HepG2 (cell line): ENCODE data around the gene CS. TPM values are rescaled to one million over a fixed set of nuclear protein-coding genes. Genes with fewer than 3 reads are reported as not detected.

Experiments
- ARID3A ChIP-seq: IDR thresholded peaks from 2 replicates; pipeline ENCODE4 v1.6.1; 2012; ENCODE audit warnings: low read depth, low read length, improper control_type of control experiment
- EP300 ChIP-seq, 3 experiments: sonication (generic) in 1 of 3; formaldehyde crosslinking in 1 of 3; IDR thresholded peaks; 2 replicates each; pipeline versions ENCODE4 v1.5.1 to v1.6.1; 2011 to 2020; ENCODE audit warnings: low read depth in 2 of 3, low read length in 2 of 3, borderline replicate concordance in 1 of 3, improper control_type of control experiment in 1 of 3, mild to moderate bottlenecking in 1 of 3, missing genetic modification reagents in 1 of 3, moderate library complexity in 1 of 3
- HHEX ChIP-seq: IDR thresholded peaks from 2 replicates; pipeline ENCODE4 v1.6.1; 2016; ENCODE audit warnings: control low read depth
- HNF4A ChIP-seq: sonication (generic); formaldehyde crosslinking; IDR thresholded peaks from 2 replicates; pipeline ENCODE4 v1.4.0; 2020; ENCODE audit warnings: missing genetic modification reagents
- KLF16 ChIP-seq, 2 experiments: sonication (generic) in 1 of 2; formaldehyde crosslinking in 1 of 2; IDR thresholded peaks; 2 replicates each; pipeline versions ENCODE4 v1.6.1 to v1.8.0; 2016 to 2023; ENCODE audit warnings: missing genetic modification reagents in 2 of 2, missing compliant biosample characterization in 1 of 2
- RBFOX2 ChIP-seq: fragments of 200-400 bp; formaldehyde crosslinking; IDR thresholded peaks from 2 replicates; pipeline ENCODE4 v1.6.1; 2017; ENCODE audit warnings: low read depth, mild to moderate bottlenecking, low read length
- SNAPC2 ChIP-seq: sonication (generic); formaldehyde crosslinking; IDR thresholded peaks from 2 replicates; pipeline ENCODE4 v1.8.1; 2022; ENCODE audit warnings: mild to moderate bottlenecking, missing genetic modification reagents
- TARDBP ChIP-seq: sonication (generic); formaldehyde crosslinking; IDR thresholded peaks from 2 replicates; pipeline ENCODE4 v1.8.0; 2022; ENCODE audit warnings: mild to moderate bottlenecking, missing genetic modification reagents
- ZBTB7A ChIP-seq: sonication (generic); formaldehyde crosslinking; IDR thresholded peaks from 2 replicates; pipeline ENCODE4 v1.8.0; 2022; ENCODE audit warnings: mild to moderate bottlenecking, missing genetic modification reagents
- ZFP1 ChIP-seq: IDR thresholded peaks from 2 replicates; pipeline ENCODE4 v1.6.1; 2016
- ZNF549 ChIP-seq: sonication (generic); formaldehyde crosslinking; IDR thresholded peaks from 2 replicates; pipeline ENCODE4 v1.5.0; 2020; ENCODE audit warnings: missing genetic modification reagents
- ZNF619 ChIP-seq: sonication (generic); formaldehyde crosslinking; IDR thresholded peaks from 2 replicates; pipeline ENCODE4 v1.4.0; 2020; ENCODE audit warnings: mild to moderate bottlenecking, missing genetic modification reagents
- ZNF687 ChIP-seq: sonication (generic); formaldehyde crosslinking; IDR thresholded peaks from 2 replicates; pipeline ENCODE4 v1.5.1; 2020; ENCODE audit warnings: mild to moderate bottlenecking, missing genetic modification reagents, moderate library complexity
- polyA plus RNA-seq, 8 experiments: library from polyadenylated mRNA; depleted of rRNA in 3 of 8; stranded (reverse) in 7 of 8; unstranded in 1 of 8; fragments of >200 nt; fragmentation: Illumina TruSeq in 4 of 8; extraction: Trizol in 4 of 8; gene quantifications; 2 replicates each; pipeline versions ENCODE4 v1.2.1 to v1.2.3, GENCODE V29; 2011 to 2016; ENCODE audit warnings: low read depth in 4 of 8, missing spikeins in 1 of 8, mixed read lengths in 1 of 8; ENCODE audit not compliant: insufficient read depth in 1 of 8
- total RNA-seq, 5 experiments: library from RNA; depleted of rRNA; stranded (reverse); fragments of >200 nt; fragmentation: Illumina TruSeq; extraction: Trizol; gene quantifications; 2 replicates each; pipeline ENCODE4 v1.2.3, GENCODE V29; 2016; ENCODE audit warnings: low read depth in 1 of 5
- TF ChIP-seq, protein P1 (sequence below): sonication (generic); formaldehyde crosslinking; IDR thresholded peaks from 2 replicates; pipeline ENCODE4 v1.4.0; 2020; ENCODE audit warnings: mild to moderate bottlenecking, missing genetic modification reagents
- TF ChIP-seq, protein P2 (sequence below): sonication (generic); formaldehyde crosslinking; IDR thresholded peaks from 2 replicates; pipeline ENCODE4 v1.5.1; 2020; ENCODE audit warnings: mild to moderate bottlenecking, moderate library complexity, missing genetic modification reagents
- TF ChIP-seq, protein P3 (sequence below): sonication (generic); formaldehyde crosslinking; IDR thresholded peaks from 2 replicates; pipeline ENCODE4 v1.8.1; 2022; ENCODE audit warnings: mild to moderate bottlenecking, missing genetic modification reagents
- TF ChIP-seq, protein P4 (sequence below): sonication (generic); formaldehyde crosslinking; IDR thresholded peaks from 2 replicates; pipeline ENCODE4 v1.8.1; 2023; ENCODE audit warnings: mild to moderate bottlenecking, missing genetic modification reagents, borderline replicate concordance

Gene CS
- total and polyA plus RNA-seq, 2 of the 13 experiments (the other 11 are each of a cell fraction or from before 2014, with no cell fraction given) = 173 to 175 TPM

DNA sequence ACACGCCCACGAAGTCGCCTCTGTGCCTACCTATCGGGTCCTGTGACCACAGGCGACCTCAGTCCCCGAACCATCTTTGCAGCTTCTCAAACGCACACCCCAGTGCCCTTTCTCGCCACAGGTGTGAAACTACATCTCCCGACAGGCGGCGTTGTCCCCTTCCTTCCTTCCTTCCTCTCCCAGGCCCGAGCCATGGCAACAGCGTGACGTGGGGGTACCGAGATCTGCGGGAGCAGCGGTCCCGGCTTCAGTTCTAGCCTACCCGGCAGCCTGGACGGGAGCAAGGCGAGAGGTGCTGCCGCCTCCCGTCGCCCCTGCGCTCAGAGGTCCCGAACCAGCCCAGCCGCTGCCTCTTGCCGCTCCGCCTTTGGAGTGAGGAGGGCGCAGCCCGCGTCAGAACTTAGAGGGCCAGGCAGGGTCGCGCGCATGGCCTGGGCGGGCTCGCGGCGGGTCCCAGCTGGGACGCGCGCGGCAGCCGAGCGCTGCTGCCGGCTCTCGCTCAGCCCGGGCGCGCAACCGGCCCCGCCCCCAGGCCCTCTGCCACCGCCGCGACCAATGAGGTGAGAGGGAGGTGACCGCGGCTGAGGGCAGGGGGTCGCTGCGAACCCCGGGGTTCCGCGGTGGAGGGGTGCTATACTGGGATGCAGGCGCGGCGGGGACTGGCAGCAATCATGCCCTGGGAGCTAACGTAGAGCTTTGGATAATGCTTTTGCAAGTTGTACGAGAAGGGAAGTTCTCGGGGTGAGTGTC lies 33.3 kb downstream of the CS start, which contains the start of gene COQ10A (continued):
- TF ChIP-seq, protein P1, sequence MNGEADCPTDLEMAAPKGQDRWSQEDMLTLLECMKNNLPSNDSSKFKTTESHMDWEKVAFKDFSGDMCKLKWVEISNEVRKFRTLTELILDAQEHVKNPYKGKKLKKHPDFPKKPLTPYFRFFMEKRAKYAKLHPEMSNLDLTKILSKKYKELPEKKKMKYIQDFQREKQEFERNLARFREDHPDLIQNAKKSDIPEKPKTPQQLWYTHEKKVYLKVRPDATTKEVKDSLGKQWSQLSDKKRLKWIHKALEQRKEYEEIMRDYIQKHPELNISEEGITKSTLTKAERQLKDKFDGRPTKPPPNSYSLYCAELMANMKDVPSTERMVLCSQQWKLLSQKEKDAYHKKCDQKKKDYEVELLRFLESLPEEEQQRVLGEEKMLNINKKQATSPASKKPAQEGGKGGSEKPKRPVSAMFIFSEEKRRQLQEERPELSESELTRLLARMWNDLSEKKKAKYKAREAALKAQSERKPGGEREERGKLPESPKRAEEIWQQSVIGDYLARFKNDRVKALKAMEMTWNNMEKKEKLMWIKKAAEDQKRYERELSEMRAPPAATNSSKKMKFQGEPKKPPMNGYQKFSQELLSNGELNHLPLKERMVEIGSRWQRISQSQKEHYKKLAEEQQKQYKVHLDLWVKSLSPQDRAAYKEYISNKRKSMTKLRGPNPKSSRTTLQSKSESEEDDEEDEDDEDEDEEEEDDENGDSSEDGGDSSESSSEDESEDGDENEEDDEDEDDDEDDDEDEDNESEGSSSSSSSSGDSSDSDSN (CRISPR knock-in tag) = peak; percentile 92
- TF ChIP-seq RBFOX2 (peak; percentile 94), EP300 (IDR thresholded peaks at IDR 0.05; ENCODE audit: low read depth in 2 of 2, low read length in 2 of 2) (no peak), EP300 (CRISPR knock-in tag; IDR thresholded peaks at IDR 0.05; ENCODE audit: borderline replicate concordance) (peak; percentile 45; the same call in 1 of the 2 replicates), ZNF687 (CRISPR knock-in tag) (peak; percentile 91), ARID3A (no peak), SNAPC2 (CRISPR knock-in tag) (peak; percentile 84; the same call in 1 of the 2 replicates), TARDBP (CRISPR knock-in tag) (peak; percentile 86), KLF16 (CRISPR knock-in tag; IDR thresholded peaks at IDR 0.05) (peak in 1 of 2 experiments; percentile 80; a peak in 2 of 4 replicates), HNF4A (no peak), ZFP1 (CRISPR knock-in tag) (0 out of 2 replicates have a peak, but pooled peaks have one; percentile 36), ZNF619 (CRISPR knock-in tag) (peak; percentile 93), HHEX (no peak), ZNF549 (CRISPR knock-in tag) (no peak), ZBTB7A (CRISPR knock-in tag) (0 out of 2 replicates have a peak, but pooled peaks have one; percentile 52)
- TF ChIP-seq, protein P2, sequence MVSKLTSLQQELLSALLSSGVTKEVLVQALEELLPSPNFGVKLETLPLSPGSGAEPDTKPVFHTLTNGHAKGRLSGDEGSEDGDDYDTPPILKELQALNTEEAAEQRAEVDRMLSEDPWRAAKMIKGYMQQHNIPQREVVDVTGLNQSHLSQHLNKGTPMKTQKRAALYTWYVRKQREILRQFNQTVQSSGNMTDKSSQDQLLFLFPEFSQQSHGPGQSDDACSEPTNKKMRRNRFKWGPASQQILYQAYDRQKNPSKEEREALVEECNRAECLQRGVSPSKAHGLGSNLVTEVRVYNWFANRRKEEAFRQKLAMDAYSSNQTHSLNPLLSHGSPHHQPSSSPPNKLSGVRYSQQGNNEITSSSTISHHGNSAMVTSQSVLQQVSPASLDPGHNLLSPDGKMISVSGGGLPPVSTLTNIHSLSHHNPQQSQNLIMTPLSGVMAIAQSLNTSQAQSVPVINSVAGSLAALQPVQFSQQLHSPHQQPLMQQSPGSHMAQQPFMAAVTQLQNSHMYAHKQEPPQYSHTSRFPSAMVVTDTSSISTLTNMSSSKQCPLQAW (CRISPR knock-in tag) = peak; percentile 73
- TF ChIP-seq, protein P3, sequence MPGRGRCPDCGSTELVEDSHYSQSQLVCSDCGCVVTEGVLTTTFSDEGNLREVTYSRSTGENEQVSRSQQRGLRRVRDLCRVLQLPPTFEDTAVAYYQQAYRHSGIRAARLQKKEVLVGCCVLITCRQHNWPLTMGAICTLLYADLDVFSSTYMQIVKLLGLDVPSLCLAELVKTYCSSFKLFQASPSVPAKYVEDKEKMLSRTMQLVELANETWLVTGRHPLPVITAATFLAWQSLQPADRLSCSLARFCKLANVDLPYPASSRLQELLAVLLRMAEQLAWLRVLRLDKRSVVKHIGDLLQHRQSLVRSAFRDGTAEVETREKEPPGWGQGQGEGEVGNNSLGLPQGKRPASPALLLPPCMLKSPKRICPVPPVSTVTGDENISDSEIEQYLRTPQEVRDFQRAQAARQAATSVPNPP (CRISPR knock-in tag) = 0 out of 2 replicates have a peak, but pooled peaks have one; percentile 64
- TF ChIP-seq, protein P4, sequence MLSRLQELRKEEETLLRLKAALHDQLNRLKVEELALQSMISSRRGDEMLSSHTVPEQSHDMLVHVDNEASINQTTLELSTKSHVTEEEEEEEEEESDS = no peak; the same call in 1 of the 2 replicates
